Body of pancreas (tissue), 4 donors: ENCODE results near the gene RTL10.

Experiments
- CTCF ChIP-seq, 7 experiments: fragments of 450-650 bp in 4 of 7; fragments of 200-600 bp in 3 of 7; sonication (generic) in 3 of 7; IDR thresholded peaks; one replicate each; pipeline ENCODE4 v1.5.1; 2016 to 2019; ENCODE audit warnings: antibody characterized with exemption in 7 of 7
- POLR2A ChIP-seq, 3 donors: fragments of 450-650 bp; IDR thresholded peaks; one replicate each; pipeline ENCODE4 v1.6.1; 2016; ENCODE audit warnings: antibody characterized with exemption in 3 of 3, mild to moderate bottlenecking in 2 of 3

- TF ChIP-seq CTCF (IDR thresholded peaks at IDR 0.05), result no peak
- no peak for TF ChIP-seq POLR2A (IDR thresholded peaks at IDR 0.05)
Observed at GRCh38 chr22:19852177-19852781, 2.4 kb downstream of the RTL10 start.
